Left lung (tissue), 10 donors: ENCODE data around the gene DNAAF5. TPM values are rescaled to one million over a fixed set of nuclear protein-coding genes. Genes with fewer than 3 reads are reported as not detected.
A peak's percentile ranks its signal among the peaks of the same experiment; 100 is the strongest.

Experiments used
- ATAC-seq: fragments of 200-7000 bp; cut with Tn5 transposase; one replicate; pipeline ENCODE4 v1.9.1; 2020; ENCODE audit warnings: moderate library complexity
- DNase-seq, 4 donors: peaks; one replicate each; pipeline ENCODE4 v3.0.0-alpha.2; 2013 to 2020
- H3K27ac ChIP-seq, 2 donors: fragments of 200-600 bp; sonication (generic) in 1 of 2; one replicate each; pipeline versions ENCODE4 v1.5.0 to v1.8.0; 2020 to 2021
- H3K27me3 ChIP-seq, 2 donors: fragments of 200-600 bp; sonication (generic) in 1 of 2; one replicate each; pipeline versions ENCODE4 v1.5.0 to v1.8.0; 2020 to 2021
- H3K36me3 ChIP-seq, 2 donors: fragments of 200-600 bp; sonication (generic) in 1 of 2; one replicate each; pipeline versions ENCODE4 v1.5.0 to v1.8.0; 2020 to 2021
- H3K4me1 ChIP-seq, 2 donors: fragments of 200-600 bp; one replicate each; pipeline ENCODE4 v1.8.0; 2021
- H3K4me3 ChIP-seq, 2 donors: fragments of 200-600 bp; sonication (generic) in 1 of 2; one replicate each; pipeline versions ENCODE4 v1.5.0 to v1.8.0; 2020 to 2021; ENCODE audit warnings: mild to moderate bottlenecking in 1 of 2
- H3K9me3 ChIP-seq, 2 donors: fragments of 200-600 bp; sonication (generic) in 1 of 2; one replicate each; pipeline versions ENCODE4 v1.5.0 to v1.8.0; 2020 to 2021
- intact Hi-C, 2 donors: fragments of 100-400 bp; cut with DNase I; formaldehyde crosslinking; loops; one replicate each; pipeline versions ENCODE4 v1.11.2 to v1.14.2; 2022
- polyA plus RNA-seq, 6 donors: library from polyadenylated mRNA; unstranded; fragments of 120-200 nt; gene quantifications; one replicate each; pipeline ENCODE4 v1.2.1, GENCODE V29; 2013; ENCODE audit not compliant: insufficient read length in 6 of 6
- total RNA-seq, 2 donors: library from RNA; stranded (reverse); fragmentation: NEBNext Ultra II Directional; extraction: Animal tissue kit (Norgen Biotek cat#: 25700); gene quantifications; one replicate each; pipeline ENCODE4 v1.2.1, GENCODE V29; 2021
- TF ChIP-seq, protein P1 (sequence below), 2 donors: fragments of 200-600 bp; sonication (generic) in 1 of 2; IDR thresholded peaks; one replicate each; pipeline versions ENCODE4 v1.5.0 to v1.8.0; 2021; ENCODE audit warnings: antibody characterized with exemption in 2 of 2
- donor health status: DM: no; HTN: yes; CAD: no.
- donor health status: DM: no; HTN: no; CAD: no.

The DNAAF5 gene
- total and polyA plus RNA-seq, 8 donors: 19.9 to 30.6 (median 26.2) TPM

DNA sequence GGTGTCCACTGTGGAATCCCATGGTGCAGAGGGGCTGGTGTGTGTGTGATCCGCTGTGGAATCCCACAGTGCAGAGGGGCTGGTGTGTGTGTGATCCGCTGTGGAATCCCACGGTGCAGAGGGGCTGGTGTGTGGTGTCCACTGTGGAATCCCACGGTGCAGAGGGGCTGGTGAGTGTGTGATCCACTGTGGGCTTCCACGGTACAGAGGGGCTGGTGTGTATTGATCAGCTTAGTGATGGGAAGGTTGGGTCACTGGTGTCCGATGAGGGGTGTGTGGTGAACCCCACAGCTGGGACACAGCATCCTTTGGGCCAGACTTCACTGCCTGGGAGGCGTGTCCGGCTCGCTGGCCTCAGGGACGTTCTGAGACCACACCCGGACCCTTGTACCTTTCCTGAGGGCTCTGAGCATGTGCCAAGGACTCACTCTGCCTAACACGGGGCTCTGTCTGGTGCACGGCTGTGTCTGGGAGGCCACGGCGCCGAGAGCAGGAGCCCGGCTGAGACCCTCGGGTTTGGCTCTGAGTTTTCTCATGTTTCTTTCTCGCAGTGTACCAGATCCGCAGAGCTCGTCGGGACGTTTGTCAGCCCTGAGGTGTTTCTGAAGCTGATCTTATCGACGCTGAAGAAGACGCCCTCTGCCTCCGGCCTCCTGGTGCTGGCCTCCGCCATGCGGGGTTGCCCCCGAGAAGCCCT lies 29.9 kb downstream of the DNAAF5 start:
- TF ChIP-seq, protein P1, sequence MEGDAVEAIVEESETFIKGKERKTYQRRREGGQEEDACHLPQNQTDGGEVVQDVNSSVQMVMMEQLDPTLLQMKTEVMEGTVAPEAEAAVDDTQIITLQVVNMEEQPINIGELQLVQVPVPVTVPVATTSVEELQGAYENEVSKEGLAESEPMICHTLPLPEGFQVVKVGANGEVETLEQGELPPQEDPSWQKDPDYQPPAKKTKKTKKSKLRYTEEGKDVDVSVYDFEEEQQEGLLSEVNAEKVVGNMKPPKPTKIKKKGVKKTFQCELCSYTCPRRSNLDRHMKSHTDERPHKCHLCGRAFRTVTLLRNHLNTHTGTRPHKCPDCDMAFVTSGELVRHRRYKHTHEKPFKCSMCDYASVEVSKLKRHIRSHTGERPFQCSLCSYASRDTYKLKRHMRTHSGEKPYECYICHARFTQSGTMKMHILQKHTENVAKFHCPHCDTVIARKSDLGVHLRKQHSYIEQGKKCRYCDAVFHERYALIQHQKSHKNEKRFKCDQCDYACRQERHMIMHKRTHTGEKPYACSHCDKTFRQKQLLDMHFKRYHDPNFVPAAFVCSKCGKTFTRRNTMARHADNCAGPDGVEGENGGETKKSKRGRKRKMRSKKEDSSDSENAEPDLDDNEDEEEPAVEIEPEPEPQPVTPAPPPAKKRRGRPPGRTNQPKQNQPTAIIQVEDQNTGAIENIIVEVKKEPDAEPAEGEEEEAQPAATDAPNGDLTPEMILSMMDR (IDR thresholded peaks at IDR 0.05): no peak
- H3K36me3 ChIP-seq: peaks cover 0 to 81% of the 10 kb centered on the region in 2 donors
- H3K4me1 ChIP-seq: no peaks in the 10 kb centered on the region
- H3K27me3 ChIP-seq: no peaks in the 10 kb centered on the region
- no peak overlapping the region for H3K27ac ChIP-seq
- H3K4me3 ChIP-seq: no peak overlapping the region
- DNase-seq (peak in 1 of 4 donors; percentile 48), ATAC-seq (no peak)
- intact Hi-C loops: no loop called here
- no peaks in the 10 kb centered on the region for H3K9me3 ChIP-seq

DNA sequence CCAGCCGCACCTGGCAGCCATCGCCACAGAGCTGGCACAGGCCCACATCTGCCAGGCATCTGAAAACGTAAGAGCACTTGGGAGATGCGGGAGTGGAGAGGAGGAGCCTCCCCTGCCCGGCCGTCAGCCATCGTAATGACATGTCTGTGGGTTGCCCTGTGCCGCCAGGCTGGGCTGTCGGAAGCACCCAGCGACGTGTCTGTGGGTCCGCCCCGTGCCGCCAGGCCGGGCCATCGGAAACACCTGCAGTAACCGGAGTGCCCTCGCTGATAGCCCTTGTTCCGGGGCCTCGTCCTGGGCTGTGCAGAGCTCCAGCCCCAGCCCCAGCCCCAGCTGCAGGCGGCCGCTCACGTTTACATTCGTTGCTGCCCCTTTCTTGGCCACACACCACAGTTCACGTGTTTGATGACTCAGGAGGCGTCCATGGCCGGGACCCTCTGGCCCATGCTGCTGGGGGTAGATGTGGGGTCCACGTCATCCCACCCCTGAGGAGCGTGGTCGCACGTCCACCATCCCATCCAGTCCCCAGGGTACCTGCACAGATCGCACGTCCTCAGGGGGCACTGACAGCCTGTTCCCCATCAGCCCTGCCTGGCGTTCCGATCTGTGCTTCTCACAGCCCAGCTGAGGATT lies 30.5 kb downstream of the DNAAF5 start:
- H3K27me3 ChIP-seq: no peaks in the 10 kb centered on the region
- intact Hi-C loops: no loop called here
- H3K36me3 ChIP-seq: peaks cover 0 to 84% of the 10 kb centered on the region in 2 donors
- no peaks in the 10 kb centered on the region for H3K4me1 ChIP-seq
- TF ChIP-seq, protein P1 (IDR thresholded peaks at IDR 0.05): no peak
- ATAC-seq: no peak
- peak in 1 of 4 donors; percentile 64 for DNase-seq
- no peak overlapping the region for H3K27ac ChIP-seq
- H3K9me3 ChIP-seq: no peaks in the 10 kb centered on the region
- no peak overlapping the region for H3K4me3 ChIP-seq

DNA sequence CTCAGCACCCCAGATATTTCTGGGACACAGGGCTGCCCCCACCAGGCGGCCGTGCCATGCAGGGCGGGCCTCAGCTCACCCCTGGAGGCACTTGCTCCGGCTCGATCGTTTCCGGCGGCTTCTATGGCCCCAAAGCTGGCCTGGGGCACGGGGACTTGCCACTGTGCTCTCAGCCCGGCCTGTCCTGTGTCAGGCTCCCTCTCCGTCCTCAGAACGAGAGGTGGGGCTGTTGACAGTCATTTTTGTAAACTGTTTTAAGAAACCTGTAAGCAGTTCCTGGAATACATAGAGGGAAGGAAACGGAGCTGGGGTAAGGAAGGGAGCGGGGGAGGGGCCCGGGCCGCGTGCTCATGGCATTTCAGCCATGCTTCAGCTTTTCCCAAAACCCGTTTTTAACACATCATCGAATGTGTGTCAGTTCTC lies 31.3 kb downstream of the DNAAF5 start:
- Histone ChIP-seq H3K36me3 (peaks cover 0 to 84% of the 10 kb centered on the region in 2 donors), H3K9me3 (no peaks in the 10 kb centered on the region), H3K27ac (no peak overlapping the region), H3K27me3 (no peaks in the 10 kb centered on the region), H3K4me3 (no peak overlapping the region), H3K4me1 (no peaks in the 10 kb centered on the region)
- TF ChIP-seq, protein P1 (IDR thresholded peaks at IDR 0.05): no peak
- DNase-seq: peak in 1 of 4 donors; percentile 65
- no peak for ATAC-seq
- intact Hi-C loops: no loop called here

DNA sequence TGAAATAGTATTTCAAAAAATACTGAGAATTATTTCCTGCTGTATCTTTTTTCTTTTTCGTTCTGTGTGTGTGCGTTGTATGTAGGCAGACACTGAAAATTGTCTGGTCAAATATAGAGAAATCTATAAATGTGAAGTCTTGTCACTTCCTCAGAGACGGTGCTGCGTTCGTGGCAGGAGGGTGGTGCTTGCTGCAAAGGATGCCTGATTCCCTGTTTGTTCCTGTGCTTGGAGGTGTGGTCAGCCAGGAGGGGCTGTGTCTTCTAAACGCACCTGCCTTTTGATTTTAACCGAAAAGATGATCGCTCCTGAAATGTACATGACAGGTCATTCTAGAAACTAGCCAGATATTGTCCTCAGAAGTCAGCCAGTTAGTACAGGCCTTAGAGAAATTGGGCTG lies 33.1 kb downstream of the DNAAF5 start:
- TF ChIP-seq, protein P1 (IDR thresholded peaks at IDR 0.05): no peak
- no peak overlapping the region for H3K27ac ChIP-seq
- DNase-seq (no peak), ATAC-seq (no peak)
- intact Hi-C loops: no loop called here
- H3K27me3 ChIP-seq: no peaks in the 10 kb centered on the region
- no peak overlapping the region for H3K4me3 ChIP-seq
- peaks cover 0 to 90% of the 10 kb centered on the region in 2 donors for H3K36me3 ChIP-seq
- no peaks in the 10 kb centered on the region for H3K9me3 ChIP-seq
- H3K4me1 ChIP-seq: no peaks in the 10 kb centered on the region

DNA sequence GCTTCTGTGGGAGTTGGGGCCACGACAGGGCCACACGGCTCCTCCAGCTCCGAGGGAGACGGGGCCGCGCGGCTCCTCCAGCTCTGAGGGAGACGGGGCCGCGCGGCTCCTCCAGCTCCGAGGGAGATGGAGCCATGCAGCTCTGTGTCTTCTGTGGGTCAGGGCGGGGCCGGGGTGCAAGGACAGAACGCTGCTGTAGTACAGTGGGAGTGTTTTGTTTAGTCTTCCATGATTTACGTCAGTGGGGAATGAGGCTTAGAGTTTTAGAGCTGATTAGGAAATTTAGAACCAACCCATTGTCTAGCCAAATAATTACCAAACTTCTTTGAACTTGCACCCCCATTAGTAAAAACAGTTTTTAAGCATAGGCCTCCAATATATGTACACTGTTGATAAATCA lies 33.5 kb downstream of the DNAAF5 start:
- Histone ChIP-seq H3K36me3 (peaks cover 0 to 90% of the 10 kb centered on the region in 2 donors), H3K9me3 (no peaks in the 10 kb centered on the region), H3K27ac (no peak overlapping the region), H3K4me3 (no peak overlapping the region), H3K27me3 (no peaks in the 10 kb centered on the region), H3K4me1 (no peaks in the 10 kb centered on the region)
- TF ChIP-seq, protein P1 (IDR thresholded peaks at IDR 0.05): no peak
- intact Hi-C loops: no loop called here
- DNase-seq (peak in 1 of 4 donors; percentile 38), ATAC-seq (no peak)
